IMR-90 (cell line): ENCODE results near the gene PAEP.

Experiments used
- BHLHE40 ChIP-seq: fragments of 150-350 bp; IDR thresholded peaks from 2 replicates; pipeline ENCODE4 v1.6.1; 2016; ENCODE audit warnings: mild to moderate bottlenecking, low read depth, low read length
- FOS ChIP-seq: fragments of 150-350 bp; IDR thresholded peaks from 2 replicates; pipeline ENCODE4 v1.6.1; 2016; ENCODE audit warnings: low read depth, low read length

- TF ChIP-seq BHLHE40 (no peak), FOS (no peak)
Measured at GRCh38 chr9:135526730-135527571, 34.6 kb upstream of the PAEP start.
